NCI-H1092 treated with DMSO at 0.1 percent for 48 hours (cell line): ENCODE measurements around the gene GMEB2.
"Not testable (repeated sequence)": the region's sequence is repeated elsewhere in the genome, so short reads cannot be mapped to it uniquely, and the experiment has no call there.

Experiments used
- DNase-seq: peaks from one replicate; lab custom pipeline; 2025; lab: John Stamatoyannopoulos, UW

GMEB2 gene

GRCh38 chr20:63572071-63572787 is 54.7 kb downstream of the GMEB2 start:
- DNase-seq, result no peak

- not testable (repeated sequence) for DNase-seq
These were observed 55.8 kb downstream of the GMEB2 start for GRCh38 chr20:63571087-63571478.

- no peak for DNase-seq
These were observed 56.4 kb downstream of the GMEB2 start for GRCh38 chr20:63570281-63571086.

GRCh38 chr20:63568986-63569949 is 57.6 kb downstream of the GMEB2 start:
- peak; percentile 44 for DNase-seq

- DNase-seq, result no peak
These were observed 58.5 kb downstream of the GMEB2 start for GRCh38 chr20:63568170-63568981.

- DNase-seq, result no peak
These were observed 59.3 kb downstream of the GMEB2 start for GRCh38 chr20:63567386-63568169.

GRCh38 chr20:63567136-63567385 is 59.8 kb downstream of the GMEB2 start:
- DNase-seq, result no peak

- no peak for DNase-seq
These were observed 60.3 kb downstream of the GMEB2 start for GRCh38 chr20:63566395-63567135.

- no peak for DNase-seq
These were observed 61.1 kb downstream of the GMEB2 start for GRCh38 chr20:63565699-63566335.

- no peak for DNase-seq
These were observed 61.7 kb downstream of the GMEB2 start for GRCh38 chr20:63565021-63565698.

GRCh38 chr20:63564036-63564810 is 62.7 kb downstream of the GMEB2 start:
- DNase-seq, result no peak

- DNase-seq, result no peak
These were observed 63.5 kb downstream of the GMEB2 start for GRCh38 chr20:63563225-63563935.

- DNase-seq, result no peak
These were observed 64.3 kb downstream of the GMEB2 start for GRCh38 chr20:63562461-63563224.

GRCh38 chr20:63561624-63562396 is 65.1 kb downstream of the GMEB2 start:
- DNase-seq, result no peak

GRCh38 chr20:63560856-63561609 is 65.9 kb downstream of the GMEB2 start:
- DNase-seq, result no peak
